Brain pericyte (primary cell): ENCODE results near the gene CHRDL1.

Experiments used
- DNase-seq: peaks from one replicate; pipeline ENCODE4 v3.0.0-alpha.2; 2012; ENCODE audit warnings: low read depth, low spot score

The CHRDL1 gene

GRCh38 chrX:110743679-110744340 lies 51.8 kb downstream of the CHRDL1 start:
- no peak for DNase-seq

GRCh38 chrX:110741213-110741796 lies 54.3 kb downstream of the CHRDL1 start:
- no peak for DNase-seq

DNA sequence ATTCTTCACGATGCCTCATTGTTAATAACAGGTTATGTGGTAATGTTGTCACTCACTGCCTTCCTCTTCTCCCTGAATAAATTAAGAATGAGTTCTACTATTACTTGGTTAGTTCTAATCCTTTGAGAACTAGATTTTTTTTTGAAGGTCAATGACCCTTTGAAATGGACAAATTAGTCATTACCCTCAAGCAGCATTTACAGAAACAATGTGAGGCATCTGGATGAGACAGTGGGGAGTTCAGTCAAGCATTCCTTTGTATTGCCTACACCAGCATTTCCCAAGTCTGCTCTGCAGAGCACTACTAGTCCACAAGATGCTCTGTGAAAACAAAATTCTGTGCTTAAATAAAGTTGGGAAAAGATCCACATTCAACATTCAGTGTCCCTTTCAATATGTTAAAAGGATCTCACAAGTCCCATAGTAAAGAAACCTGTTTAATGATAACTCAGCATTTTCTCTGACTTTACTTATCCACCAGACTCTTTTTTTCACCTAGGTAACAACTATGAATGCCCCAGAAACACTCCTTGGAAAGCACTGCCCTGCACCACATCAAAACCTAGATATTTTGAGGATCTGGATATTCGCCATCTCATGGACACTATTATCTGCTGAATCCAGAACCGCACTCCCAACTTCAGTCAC lies 60.6 kb downstream of the CHRDL1 start:
- no peak for DNase-seq

DNA sequence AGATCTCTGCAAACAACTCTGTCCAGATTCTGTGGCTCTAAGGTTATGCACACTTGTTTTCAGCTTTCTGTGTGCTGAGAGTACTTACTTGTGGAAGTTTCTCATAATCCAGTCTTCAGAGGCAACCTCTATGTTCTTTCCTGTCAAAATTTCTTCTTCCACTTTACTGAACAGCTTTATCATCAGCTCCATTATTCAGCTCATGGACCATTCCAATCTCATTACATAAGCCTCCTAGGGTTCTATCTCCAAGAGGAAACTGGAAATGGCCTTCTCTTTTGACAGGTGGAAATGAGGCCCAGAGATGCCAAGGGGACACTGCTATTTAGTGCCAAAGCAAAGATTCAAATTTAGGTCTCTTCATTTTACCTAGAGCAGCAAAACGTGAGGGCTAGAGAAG lies 61.3 kb downstream of the CHRDL1 start:
- DNase-seq = no peak

- DNase-seq = no peak
These were observed 62.5 kb downstream of the CHRDL1 start for GRCh38 chrX:110733166-110733565.

GRCh38 chrX:110732266-110732665 lies 63.4 kb downstream of the CHRDL1 start:
- DNase-seq = no peak

GRCh38 chrX:110723844-110724243 lies 71.8 kb downstream of the CHRDL1 start:
- no peak for DNase-seq

DNA sequence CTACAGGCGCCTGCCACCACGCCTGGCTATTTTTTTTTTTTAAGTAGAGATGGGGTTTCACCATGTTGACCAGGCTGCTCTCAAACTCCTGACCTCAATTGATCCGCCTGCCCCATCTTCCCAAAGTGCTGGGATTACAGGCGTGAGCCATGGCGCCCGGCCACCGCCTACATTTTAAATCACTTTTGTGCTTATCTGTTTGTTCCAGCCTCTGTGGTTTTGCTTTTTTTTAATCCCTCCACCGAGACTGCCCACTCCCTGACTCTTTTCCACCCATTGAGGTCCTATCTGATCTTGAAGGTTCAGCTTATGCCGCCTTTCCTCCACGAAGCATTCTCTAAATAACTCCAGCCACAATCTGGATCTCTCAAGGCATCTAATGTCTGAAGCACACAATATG lies 73.5 kb downstream of the CHRDL1 start:
- no peak for DNase-seq

- no peak for DNase-seq
These were observed 82.0 kb downstream of the CHRDL1 start for GRCh38 chrX:110713666-110714065.

- DNase-seq = no peak
These were observed 89.2 kb downstream of the CHRDL1 start for GRCh38 chrX:110706446-110706845.

GRCh38 chrX:110703641-110704040 lies 92.0 kb downstream of the CHRDL1 start:
- no peak for DNase-seq

GRCh38 chrX:110699109-110699508 lies 96.5 kb downstream of the CHRDL1 start:
- DNase-seq = no peak

- DNase-seq = no peak
These were observed 96.9 kb downstream of the CHRDL1 start for GRCh38 chrX:110698696-110699095.

DNA sequence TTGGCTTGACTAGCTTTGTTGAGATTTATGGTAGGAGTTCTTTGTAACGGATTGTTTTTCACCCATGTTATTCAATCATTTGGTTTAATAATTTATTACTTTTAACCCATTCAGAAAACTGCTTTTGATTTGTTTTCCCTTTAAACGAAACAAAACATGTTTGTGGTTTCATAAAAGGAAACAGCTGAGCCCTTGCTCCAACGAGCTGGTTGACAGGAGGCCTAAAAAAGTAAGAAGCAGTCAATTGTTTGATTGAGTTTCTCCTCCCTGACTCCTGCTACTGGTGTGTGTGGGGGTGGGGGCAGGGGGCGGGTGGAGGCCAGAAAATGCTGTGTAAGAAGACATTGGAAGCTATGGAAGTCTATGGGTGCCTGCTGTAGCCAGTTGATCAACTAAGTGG lies 102.8 kb downstream of the CHRDL1 start:
- DNase-seq = no peak

DNA sequence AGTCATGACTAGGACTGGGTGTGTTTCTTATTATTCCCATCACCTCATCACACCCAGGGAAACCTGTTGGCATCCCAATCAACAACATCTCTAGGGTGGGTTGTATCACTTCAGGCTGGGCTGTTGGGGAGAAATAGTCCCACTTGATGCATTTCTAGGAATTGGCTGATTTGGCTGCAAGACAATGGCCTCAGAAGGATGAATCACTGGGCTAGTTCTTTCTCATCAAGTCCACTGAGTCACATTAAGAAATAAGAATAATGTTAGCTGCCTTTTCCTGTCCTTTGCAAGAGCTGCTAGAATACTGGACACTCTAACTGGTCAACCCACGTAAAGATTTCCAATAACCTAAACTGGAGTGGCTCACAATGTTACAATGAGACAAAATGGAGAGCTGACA lies 104.2 kb downstream of the CHRDL1 start:
- DNase-seq = no peak

GRCh38 chrX:110684653-110685052 lies 111.0 kb downstream of the CHRDL1 start:
- no peak for DNase-seq

GRCh38 chrX:110683925-110684324 lies 111.7 kb downstream of the CHRDL1 start:
- DNase-seq = no peak

DNA sequence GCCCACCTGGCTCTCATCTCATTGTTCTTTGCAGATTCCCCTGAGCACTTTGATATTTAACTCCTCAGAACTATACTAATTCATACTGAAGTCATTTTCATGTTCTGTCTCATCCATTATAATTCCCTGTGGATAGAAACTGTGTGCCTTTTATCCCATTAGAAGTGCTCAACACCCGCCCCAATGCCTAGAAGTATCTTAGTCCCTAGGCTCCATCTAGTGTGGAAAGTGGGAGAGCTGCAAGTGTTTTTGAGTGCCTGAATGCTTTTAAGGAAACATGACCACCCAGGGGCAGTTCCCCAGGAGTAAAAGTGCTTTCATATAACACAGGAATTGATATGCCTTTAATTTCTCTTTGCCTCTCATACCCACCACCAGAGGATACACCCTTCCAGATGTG lies 117.0 kb downstream of the CHRDL1 start:
- no peak for DNase-seq

DNA sequence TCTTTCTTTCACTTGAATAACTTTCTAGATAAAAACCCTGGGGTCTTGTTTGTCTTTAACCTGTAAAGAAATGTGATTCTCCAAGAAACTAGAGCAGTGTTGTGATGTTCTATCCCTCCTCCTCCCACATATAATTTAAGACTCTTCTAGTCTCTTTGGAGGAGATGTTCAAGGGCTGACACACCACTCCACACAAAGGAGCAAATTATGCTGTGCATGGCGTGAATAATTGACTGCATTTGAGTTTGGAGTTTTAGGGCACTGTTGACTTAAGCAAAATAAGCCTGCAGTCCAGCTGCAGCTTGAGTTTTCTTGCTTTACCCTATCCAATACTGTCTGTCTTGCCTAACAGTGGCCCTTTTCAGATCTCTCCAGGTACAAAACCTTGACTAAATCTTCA lies 119.7 kb downstream of the CHRDL1 start:
- no peak for DNase-seq

- DNase-seq = no peak
These were observed 124.4 kb downstream of the CHRDL1 start for GRCh38 chrX:110671068-110671803.

- DNase-seq = no peak
These were observed 126.0 kb downstream of the CHRDL1 start for GRCh38 chrX:110669572-110669971.

GRCh38 chrX:110667706-110668105 lies 127.9 kb downstream of the CHRDL1 start:
- DNase-seq = no peak
